IPS DF 6.9 (cell line): ENCODE data around the gene RPP25.

Experiments
- DNase-seq: peaks from one replicate; pipeline ENCODE4 v3.0.0-alpha.2; 2013; ENCODE audit warnings: low read depth, low spot score
- H3K27ac ChIP-seq: one replicate; pipeline ENCODE4 v1.5.1; 2013; ENCODE audit warnings: low read length, control low read depth
- H3K27me3 ChIP-seq: 2 replicates; pipeline ENCODE4 v1.6.1; 2013; ENCODE audit warnings: mild to moderate bottlenecking, low read length; ENCODE audit not compliant: control insufficient read depth, insufficient read depth
- H3K36me3 ChIP-seq: 2 replicates; pipeline ENCODE4 v1.6.1; 2013; ENCODE audit warnings: low read length; ENCODE audit not compliant: control insufficient read depth, insufficient read depth
- H3K4me1 ChIP-seq: 2 replicates; pipeline ENCODE4 v1.6.1; 2013; ENCODE audit warnings: low read length; ENCODE audit not compliant: control insufficient read depth, insufficient read depth
- H3K4me3 ChIP-seq: 2 replicates; pipeline ENCODE4 v1.5.1; 2013; ENCODE audit warnings: mild to moderate bottlenecking, low read length
- H3K9me3 ChIP-seq: 2 replicates; pipeline ENCODE4 v1.6.1; 2013; ENCODE audit warnings: low read length, inconsistent platforms; ENCODE audit not compliant: control insufficient read depth, insufficient read depth
- WGBS: extraction: QIAGEN DNeasy Blood & Tissue Kit; methylation state at CpG from one replicate; pipeline ENCODE4 v1.1.7; 2013; ENCODE audit warnings: mixed read lengths, missing lambda C conversion rate; ENCODE audit not compliant: insufficient read length, insufficient coverage; 5-methylcytosine and 5-hydroxymethylcytosine counted together

Gene RPP25

GRCh38 chr15:74963213-74963612, 6.6 kb upstream of the RPP25 start:
- DNase-seq, result no peak
- Histone ChIP-seq H3K4me1 (peaks cover 1% of the 10 kb centered on the region; the same call in 1 of the 2 replicates), H3K36me3 (no peaks in the 10 kb centered on the region; the same call in 1 of the 2 replicates), H3K4me3 (no peak overlapping the region), H3K9me3 (no peaks in the 10 kb centered on the region), H3K27ac (no peak overlapping the region), H3K27me3 (peaks cover 12% of the 10 kb centered on the region; the same call in 1 of the 2 replicates)
- WGBS, result no CpG with 5 or more reads among the region's 4 CpGs

GRCh38 chr15:74962671-74963070, 6.1 kb upstream of the RPP25 start:
- WGBS, result no CpG with 5 or more reads among the region's 2 CpGs

GRCh38 chr15:74962219-74962618, 5.6 kb upstream of the RPP25 start:
- no CpG with 5 or more reads among the region's 8 CpGs for WGBS
- Histone ChIP-seq H3K36me3 (no peaks in the 10 kb centered on the region; the same call in 1 of the 2 replicates), H3K27ac (no peak overlapping the region), H3K4me1 (peaks cover 3% of the 10 kb centered on the region), H3K4me3 (no peak overlapping the region), H3K27me3 (peaks cover 13% of the 10 kb centered on the region; the same call in 1 of the 2 replicates), H3K9me3 (no peaks in the 10 kb centered on the region)
- DNase-seq, result no peak

More at GRCh38 chr15:74962671-74963070, 6.1 kb upstream of the RPP25 start:
- Histone ChIP-seq H3K4me1 (peaks cover 1% of the 10 kb centered on the region; the same call in 1 of the 2 replicates), H3K9me3 (no peaks in the 10 kb centered on the region), H3K4me3 (no peak overlapping the region), H3K27ac (no peak overlapping the region), H3K36me3 (no peaks in the 10 kb centered on the region; the same call in 1 of the 2 replicates), H3K27me3 (peaks cover 13% of the 10 kb centered on the region; the same call in 1 of the 2 replicates)
- no peak for DNase-seq

- Histone ChIP-seq H3K9me3 (no peaks in the 10 kb centered on the region), H3K27me3 (peaks cover 13% of the 10 kb centered on the region; the same call in 1 of the 2 replicates), H3K36me3 (no peaks in the 10 kb centered on the region; the same call in 1 of the 2 replicates), H3K4me1 (peaks cover 3% of the 10 kb centered on the region), H3K27ac (no peak overlapping the region), H3K4me3 (no peak overlapping the region)
- WGBS, result no CpG with 5 or more reads among the region's 5 CpGs
- DNase-seq, result no peak
Observed at GRCh38 chr15:74961616-74962015, 5.0 kb upstream of the RPP25 start.

- H3K27me3 ChIP-seq, result peaks cover 13% of the 10 kb centered on the region; the same call in 1 of the 2 replicates
- H3K27ac ChIP-seq, result no peak overlapping the region
- H3K4me3 ChIP-seq, result no peak overlapping the region
- H3K9me3 ChIP-seq, result no peaks in the 10 kb centered on the region
- WGBS, result no CpG with 5 or more reads among the region's 3 CpGs
- no peak for DNase-seq
- no peaks in the 10 kb centered on the region; the same call in 1 of the 2 replicates for H3K36me3 ChIP-seq
- peaks cover 5% of the 10 kb centered on the region for H3K4me1 ChIP-seq
Observed at GRCh38 chr15:74960995-74961588, 4.5 kb upstream of the RPP25 start.

GRCh38 chr15:74960286-74960685, 3.7 kb upstream of the RPP25 start:
- Histone ChIP-seq H3K4me1 (peaks cover 5% of the 10 kb centered on the region), H3K4me3 (no peak overlapping the region), H3K9me3 (no peaks in the 10 kb centered on the region), H3K27ac (no peak overlapping the region), H3K27me3 (peaks cover 18% of the 10 kb centered on the region; the same call in 1 of the 2 replicates), H3K36me3 (no peaks in the 10 kb centered on the region; the same call in 1 of the 2 replicates)
- no CpG with 5 or more reads among the region's 1 CpG for WGBS
- no peak for DNase-seq

GRCh38 chr15:74959586-74959939, 3.0 kb upstream of the RPP25 start:
- Histone ChIP-seq H3K27ac (no peak overlapping the region), H3K4me1 (peaks cover 5% of the 10 kb centered on the region), H3K27me3 (peaks cover 19% of the 10 kb centered on the region; the same call in 1 of the 2 replicates), H3K9me3 (no peaks in the 10 kb centered on the region), H3K4me3 (peak overlapping the region; percentile 28; the same call in 1 of the 2 replicates), H3K36me3 (no peaks in the 10 kb centered on the region; the same call in 1 of the 2 replicates)
- no peak for DNase-seq
- no CpG with 5 or more reads among the region's 8 CpGs for WGBS

GRCh38 chr15:74958908-74959585, 2.5 kb upstream of the RPP25 start:
- Histone ChIP-seq H3K27ac (no peak overlapping the region), H3K9me3 (no peaks in the 10 kb centered on the region), H3K4me3 (peak overlapping the region; percentile 28), H3K36me3 (no peaks in the 10 kb centered on the region; the same call in 1 of the 2 replicates), H3K27me3 (peaks cover 19% of the 10 kb centered on the region; the same call in 1 of the 2 replicates), H3K4me1 (peaks cover 5% of the 10 kb centered on the region)
- WGBS, result no CpG with 5 or more reads among the region's 47 CpGs
- DNase-seq, result no peak

- WGBS, result no CpG with 5 or more reads among the region's 28 CpGs
- Histone ChIP-seq H3K4me3 (peak overlapping the region; percentile 28), H3K36me3 (no peaks in the 10 kb centered on the region; the same call in 1 of the 2 replicates), H3K27ac (no peak overlapping the region), H3K4me1 (peaks cover 5% of the 10 kb centered on the region), H3K9me3 (no peaks in the 10 kb centered on the region), H3K27me3 (peaks cover 19% of the 10 kb centered on the region; the same call in 1 of the 2 replicates)
- DNase-seq, result no peak
Observed at GRCh38 chr15:74958320-74958907, 1.8 kb upstream of the RPP25 start.

GRCh38 chr15:74957476-74958035, 984 bp upstream of the RPP25 start:
- no peaks in the 10 kb centered on the region for H3K9me3 ChIP-seq
- DNase-seq, result no peak
- H3K27ac ChIP-seq, result no peak overlapping the region
- peaks cover 5% of the 10 kb centered on the region for H3K4me1 ChIP-seq
- peak overlapping the region; percentile 48; the same call in 1 of the 2 replicates for H3K4me3 ChIP-seq
- no CpG with 5 or more reads among the region's 28 CpGs for WGBS
- no peaks in the 10 kb centered on the region; the same call in 1 of the 2 replicates for H3K36me3 ChIP-seq
- peaks cover 19% of the 10 kb centered on the region; the same call in 1 of the 2 replicates for H3K27me3 ChIP-seq
